HUES6 (cell line): Measurements from ENCODE around the gene MTA1.

ENCODE experiments used
- H3K27ac ChIP-seq: 2 replicates; pipeline ENCODE4 v1.7.0; 2013; ENCODE audit warnings: low read depth, mild to moderate bottlenecking, low read length, inconsistent platforms
- H3K27me3 ChIP-seq: 2 replicates; pipeline ENCODE4 v1.6.1; 2013; ENCODE audit warnings: low read length; ENCODE audit not compliant: control insufficient read depth, insufficient read depth
- H3K36me3 ChIP-seq: 2 replicates; pipeline ENCODE4 v1.6.1; 2013; ENCODE audit warnings: low read length; ENCODE audit not compliant: control insufficient read depth, insufficient read depth
- H3K4me1 ChIP-seq: 2 replicates; pipeline ENCODE4 v1.6.1; 2013; ENCODE audit warnings: low read length; ENCODE audit not compliant: control insufficient read depth, insufficient read depth
- H3K4me3 ChIP-seq: 2 replicates; pipeline ENCODE4 v1.5.1; 2013; ENCODE audit warnings: low read depth, low read length
- H3K9ac ChIP-seq: one replicate; pipeline ENCODE4 v1.6.1; 2013; ENCODE audit warnings: mild to moderate bottlenecking, low read length
- H3K9me3 ChIP-seq: 2 replicates; pipeline ENCODE4 v1.6.1; 2013; ENCODE audit warnings: low read depth, low read length; ENCODE audit not compliant: control insufficient read depth, insufficient read depth

MTA1 gene

DNA sequence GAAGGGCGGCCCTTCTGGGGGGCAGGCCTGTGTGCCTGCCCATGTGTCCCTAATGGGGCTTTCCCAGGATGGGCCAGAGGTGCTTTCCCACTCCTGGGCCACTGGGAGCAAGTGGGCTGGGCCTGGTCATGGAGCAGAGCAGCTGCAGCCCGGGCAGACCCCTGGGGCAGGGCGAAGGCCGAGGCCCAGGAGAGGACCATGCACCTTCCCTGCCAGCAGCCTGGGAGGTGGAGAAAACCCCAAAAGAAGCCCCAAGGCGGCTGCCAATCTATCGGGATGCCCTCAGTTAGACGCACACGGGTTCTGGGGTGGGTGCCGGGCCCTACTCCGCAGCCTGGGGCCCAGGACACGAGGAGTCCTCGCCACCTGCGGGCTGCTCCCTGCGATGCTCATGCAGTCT lies 38.9 kb downstream of the MTA1 start:
- Histone ChIP-seq H3K4me1 (no peaks in the 10 kb centered on the region), H3K9me3 (no peaks in the 10 kb centered on the region), H3K27ac (0 out of 2 replicates have a peak overlapping the region, but pooled peaks have one; percentile 30), H3K36me3 (peaks cover 80% of the 10 kb centered on the region), H3K27me3 (no peaks in the 10 kb centered on the region), H3K9ac (no peak overlapping the region), H3K4me3 (no peak overlapping the region)

DNA sequence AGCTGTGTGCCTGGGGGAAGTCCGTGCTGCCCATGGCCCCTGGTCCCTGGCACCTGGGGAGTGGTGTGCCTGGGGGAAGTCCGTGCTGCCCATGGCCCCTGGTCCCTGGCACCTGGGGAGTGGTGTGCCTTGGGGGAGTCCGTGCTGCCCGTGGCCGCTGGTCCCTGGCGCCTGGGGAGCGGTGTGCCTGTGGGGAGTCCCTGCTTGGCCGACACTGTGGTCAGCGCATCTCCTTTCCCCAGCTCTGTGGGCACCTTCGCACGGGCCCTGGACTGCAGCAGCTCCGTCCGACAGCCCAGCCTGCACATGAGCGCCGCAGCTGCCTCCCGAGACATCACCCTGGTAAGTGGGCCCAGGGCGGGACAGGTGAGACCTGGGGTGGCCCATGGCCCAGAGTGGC lies 40.5 kb downstream of the MTA1 start:
- H3K27ac ChIP-seq, result no peak overlapping the region
- H3K9me3 ChIP-seq, result no peaks in the 10 kb centered on the region
- H3K36me3 ChIP-seq, result peaks cover 80% of the 10 kb centered on the region
- H3K9ac ChIP-seq, result no peak overlapping the region
- H3K4me1 ChIP-seq, result peaks cover 6% of the 10 kb centered on the region; the same call in 1 of the 2 replicates
- H3K4me3 ChIP-seq, result no peak overlapping the region
- no peaks in the 10 kb centered on the region for H3K27me3 ChIP-seq

DNA sequence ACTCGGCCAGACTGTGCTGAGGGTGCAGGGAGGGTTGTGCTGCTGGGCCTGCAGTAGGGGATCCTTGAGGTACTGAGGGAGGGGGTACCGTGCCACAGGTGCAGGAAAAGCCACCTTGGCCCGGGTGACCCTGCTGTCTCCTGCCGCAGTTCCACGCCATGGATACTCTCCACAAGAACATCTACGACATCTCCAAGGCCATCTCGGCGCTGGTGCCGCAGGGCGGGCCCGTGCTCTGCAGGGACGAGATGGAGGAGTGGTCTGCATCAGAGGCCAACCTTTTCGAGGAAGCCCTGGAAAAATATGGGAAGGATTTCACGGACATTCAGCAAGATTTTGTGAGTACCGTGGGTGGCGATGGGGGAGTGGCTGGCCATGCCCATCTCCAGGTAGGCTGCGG lies 41.0 kb downstream of the MTA1 start:
- H3K27ac ChIP-seq, result no peak overlapping the region
- no peaks in the 10 kb centered on the region for H3K9me3 ChIP-seq
- peaks cover 80% of the 10 kb centered on the region for H3K36me3 ChIP-seq
- no peaks in the 10 kb centered on the region for H3K27me3 ChIP-seq
- H3K4me1 ChIP-seq, result peaks cover 11% of the 10 kb centered on the region; the same call in 1 of the 2 replicates
- no peak overlapping the region for H3K4me3 ChIP-seq
- no peak overlapping the region for H3K9ac ChIP-seq

DNA sequence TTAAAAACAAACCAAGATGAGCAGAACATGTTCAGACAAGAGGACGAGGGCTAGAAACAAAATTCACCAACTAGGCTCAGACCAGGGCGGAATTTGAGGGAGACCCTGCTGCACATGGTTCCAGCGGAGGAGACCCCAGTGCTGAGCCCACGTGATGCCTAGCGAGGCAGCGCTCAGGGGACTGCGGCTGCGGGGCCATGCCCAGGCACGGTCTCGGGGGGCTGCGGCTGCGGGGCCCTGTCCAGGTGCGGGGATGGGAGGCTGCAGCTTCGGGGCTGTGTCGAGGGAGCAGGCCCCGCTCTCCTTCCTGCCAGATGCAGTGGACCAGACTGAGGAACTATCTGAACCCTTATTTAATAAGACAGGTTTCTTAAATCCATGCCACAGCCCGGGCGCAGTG lies 42.3 kb downstream of the MTA1 start:
- H3K4me3 ChIP-seq, result no peak overlapping the region
- no peak overlapping the region for H3K9ac ChIP-seq
- no peaks in the 10 kb centered on the region for H3K27me3 ChIP-seq
- H3K4me1 ChIP-seq, result peaks cover 14% of the 10 kb centered on the region; the same call in 1 of the 2 replicates
- peaks cover 77% of the 10 kb centered on the region for H3K36me3 ChIP-seq
- no peaks in the 10 kb centered on the region for H3K9me3 ChIP-seq
- H3K27ac ChIP-seq, result peak overlapping the region; percentile 46; the same call in 1 of the 2 replicates

DNA sequence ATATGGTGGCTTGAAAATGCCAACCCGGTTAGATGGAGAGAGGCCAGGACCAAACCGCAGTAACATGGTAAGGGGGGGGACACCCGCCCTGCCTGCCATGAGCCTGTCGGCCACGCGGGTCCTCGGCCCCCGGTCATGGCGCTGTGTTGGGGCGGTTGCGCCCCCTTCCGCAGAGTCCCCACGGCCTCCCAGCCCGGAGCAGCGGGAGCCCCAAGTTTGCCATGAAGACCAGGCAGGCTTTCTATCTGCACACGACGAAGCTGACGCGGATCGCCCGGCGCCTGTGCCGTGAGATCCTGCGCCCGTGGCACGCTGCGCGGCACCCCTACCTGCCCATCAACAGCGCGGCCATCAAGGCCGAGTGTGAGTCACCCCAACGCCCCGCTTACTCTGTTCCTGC lies 44.9 kb downstream of the MTA1 start:
- Histone ChIP-seq H3K4me1 (peaks cover 14% of the 10 kb centered on the region; the same call in 1 of the 2 replicates), H3K27me3 (no peaks in the 10 kb centered on the region), H3K9me3 (no peaks in the 10 kb centered on the region), H3K27ac (no peak overlapping the region; the same call in 1 of the 2 replicates), H3K36me3 (peaks cover 88% of the 10 kb centered on the region), H3K4me3 (no peak overlapping the region), H3K9ac (no peak overlapping the region)

DNA sequence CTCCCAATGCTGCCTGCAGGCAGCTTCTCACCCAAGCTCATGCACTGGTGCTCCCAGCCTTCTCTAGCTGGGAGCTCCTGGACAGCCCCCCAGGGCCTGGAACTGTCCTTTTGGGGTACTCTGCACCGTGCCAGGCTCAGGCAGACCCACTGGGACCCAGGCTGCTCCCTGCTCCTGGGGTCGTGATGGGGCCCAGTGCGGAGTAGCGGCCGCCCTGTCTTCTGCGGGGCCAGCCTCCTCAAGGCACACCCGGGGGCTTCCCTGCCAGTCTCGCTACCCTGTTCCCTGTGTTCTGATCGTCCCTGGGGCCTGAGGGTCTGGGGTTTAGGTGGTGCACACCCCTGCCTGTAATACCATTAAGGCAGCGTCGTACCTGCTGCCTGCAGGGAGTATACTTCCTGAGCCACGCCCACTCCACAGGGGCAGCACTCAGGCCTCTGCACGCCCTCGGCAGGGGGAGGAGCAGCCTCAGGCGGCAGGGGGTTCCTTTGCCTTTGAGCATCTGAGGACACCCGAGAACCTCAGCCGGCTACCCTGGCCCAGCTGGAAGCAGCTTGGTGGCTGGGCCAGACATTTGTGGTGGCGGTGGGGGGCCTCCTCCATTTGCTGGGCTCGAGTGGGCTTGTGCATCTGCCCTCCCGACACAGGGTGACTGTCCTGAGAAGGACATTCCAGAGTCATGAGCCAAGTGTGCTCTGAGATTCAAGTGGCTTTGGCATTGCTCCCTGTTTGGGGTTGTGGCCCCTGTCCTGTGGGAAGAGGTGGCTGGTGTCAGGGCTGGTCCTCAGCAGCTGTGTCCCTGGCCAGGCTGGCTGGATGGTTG lies 45.8 kb downstream of the MTA1 start:
- H3K36me3 ChIP-seq, result peaks cover 89% of the 10 kb centered on the region

DNA sequence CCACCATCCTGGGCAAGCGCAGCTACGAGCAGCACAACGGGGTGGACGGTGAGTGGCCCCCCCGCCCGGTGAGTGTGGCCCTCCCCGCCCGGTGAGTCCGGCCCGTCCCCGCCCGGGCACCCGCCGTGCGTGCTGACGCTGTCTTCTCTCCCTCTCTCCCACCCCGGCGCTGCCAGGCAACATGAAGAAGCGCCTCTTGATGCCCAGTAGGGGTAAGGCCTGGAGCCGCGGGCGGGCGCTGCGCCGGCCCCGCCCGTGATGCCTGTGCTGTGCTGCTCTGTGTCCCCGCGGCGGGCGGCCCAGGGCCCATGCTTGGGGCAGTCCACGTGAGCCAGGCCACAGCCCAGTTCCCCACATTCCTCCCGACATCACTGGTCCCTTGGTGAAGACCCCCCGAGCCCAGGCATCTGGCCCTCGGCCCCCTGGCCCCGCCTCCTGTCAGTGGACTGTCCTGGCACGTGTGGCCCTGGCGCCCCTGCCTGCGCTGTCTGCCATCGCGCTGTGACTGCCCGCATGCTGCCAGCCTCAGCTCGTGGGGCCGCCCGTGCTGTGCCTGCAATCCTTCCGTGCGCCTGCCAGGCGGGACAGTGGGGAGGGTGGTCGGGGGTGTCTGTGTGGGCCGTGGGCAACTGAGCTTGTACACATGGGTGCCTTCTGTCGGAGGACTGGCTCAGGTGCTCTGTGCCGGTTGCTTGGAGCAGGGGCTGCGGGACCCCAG lies 47.1 kb downstream of the MTA1 start:
- Histone ChIP-seq H3K9ac (no peak overlapping the region), H3K4me3 (no peak overlapping the region), H3K9me3 (no peaks in the 10 kb centered on the region), H3K36me3 (peaks cover 76% of the 10 kb centered on the region), H3K4me1 (peaks cover 17% of the 10 kb centered on the region; the same call in 1 of the 2 replicates), H3K27me3 (no peaks in the 10 kb centered on the region), H3K27ac (no peak overlapping the region; the same call in 1 of the 2 replicates)

More for the DNA sequence above, 45.8 kb downstream of the MTA1 start:
- Histone ChIP-seq H3K4me3 (no peak overlapping the region), H3K27ac (peak overlapping the region; percentile 61), H3K9me3 (no peaks in the 10 kb centered on the region), H3K9ac (no peak overlapping the region), H3K4me1 (peaks cover 14% of the 10 kb centered on the region; the same call in 1 of the 2 replicates), H3K27me3 (no peaks in the 10 kb centered on the region)

DNA sequence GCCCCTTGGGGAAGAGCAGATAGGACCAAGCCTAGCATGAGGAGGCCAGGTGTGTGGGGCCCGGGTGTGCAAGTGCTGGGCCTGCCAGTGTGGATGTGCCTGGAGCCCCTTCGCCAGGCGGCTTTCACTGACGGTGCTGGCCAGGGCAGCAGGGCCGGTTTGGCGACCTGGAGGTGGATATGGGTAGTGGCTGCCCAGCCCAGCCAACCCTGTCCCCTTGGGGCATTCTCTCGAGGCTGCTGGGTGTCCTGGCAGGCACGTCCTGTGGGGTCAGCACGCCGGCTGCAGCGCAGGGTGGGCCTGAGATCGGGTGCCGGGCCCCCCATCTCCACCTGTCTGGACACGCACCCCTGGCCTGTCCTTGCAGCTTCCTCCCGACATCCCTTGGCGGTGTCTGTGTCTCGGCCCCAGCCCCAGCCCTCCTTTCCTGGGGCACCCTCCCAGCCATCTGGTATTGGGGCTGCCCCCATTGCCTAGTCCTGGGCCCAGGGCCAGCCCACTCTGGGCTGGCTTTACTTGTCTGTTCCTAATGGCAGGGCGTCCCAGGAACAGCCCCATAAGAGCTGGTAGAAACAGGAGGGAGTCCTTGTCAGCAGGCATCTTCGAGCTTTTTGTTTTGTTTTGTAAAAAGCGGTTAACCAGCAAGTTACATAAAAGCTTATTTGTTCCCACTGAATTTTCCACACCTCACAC lies 47.8 kb downstream of the MTA1 start:
- Histone ChIP-seq H3K27me3 (no peaks in the 10 kb centered on the region), H3K9me3 (no peaks in the 10 kb centered on the region), H3K4me3 (no peak overlapping the region), H3K4me1 (peaks cover 17% of the 10 kb centered on the region; the same call in 1 of the 2 replicates), H3K36me3 (peaks cover 70% of the 10 kb centered on the region), H3K27ac (no peak overlapping the region), H3K9ac (no peak overlapping the region)

DNA sequence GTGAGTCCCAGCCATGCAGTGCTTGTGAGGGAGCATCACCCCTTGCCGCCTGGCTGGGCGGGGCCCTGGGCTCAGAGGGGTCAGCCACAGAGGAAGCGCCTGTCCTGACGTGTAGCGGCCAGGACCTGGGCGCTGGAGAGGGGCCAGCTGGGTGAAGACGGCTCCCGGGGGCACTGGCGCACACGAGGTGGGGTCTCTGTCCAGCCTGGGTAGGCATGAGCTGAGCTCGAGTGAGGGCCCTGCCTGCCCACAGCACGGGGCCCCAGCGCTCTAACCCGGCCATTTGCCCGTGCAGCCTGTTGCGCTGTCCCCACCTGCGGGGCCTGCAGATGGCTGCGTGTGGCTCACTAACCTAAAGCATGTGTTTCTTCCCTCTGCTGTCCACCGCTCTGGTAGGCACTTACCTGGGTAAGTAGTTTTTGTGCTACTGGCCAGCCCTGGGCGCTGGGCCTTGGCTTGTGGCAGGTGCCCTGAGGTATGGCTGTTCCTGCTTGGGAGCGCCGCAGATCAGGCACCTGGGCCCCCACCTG lies 48.4 kb downstream of the MTA1 start:
- Histone ChIP-seq H3K27me3 (no peaks in the 10 kb centered on the region), H3K9ac (no peak overlapping the region), H3K36me3 (peaks cover 64% of the 10 kb centered on the region)

DNA sequence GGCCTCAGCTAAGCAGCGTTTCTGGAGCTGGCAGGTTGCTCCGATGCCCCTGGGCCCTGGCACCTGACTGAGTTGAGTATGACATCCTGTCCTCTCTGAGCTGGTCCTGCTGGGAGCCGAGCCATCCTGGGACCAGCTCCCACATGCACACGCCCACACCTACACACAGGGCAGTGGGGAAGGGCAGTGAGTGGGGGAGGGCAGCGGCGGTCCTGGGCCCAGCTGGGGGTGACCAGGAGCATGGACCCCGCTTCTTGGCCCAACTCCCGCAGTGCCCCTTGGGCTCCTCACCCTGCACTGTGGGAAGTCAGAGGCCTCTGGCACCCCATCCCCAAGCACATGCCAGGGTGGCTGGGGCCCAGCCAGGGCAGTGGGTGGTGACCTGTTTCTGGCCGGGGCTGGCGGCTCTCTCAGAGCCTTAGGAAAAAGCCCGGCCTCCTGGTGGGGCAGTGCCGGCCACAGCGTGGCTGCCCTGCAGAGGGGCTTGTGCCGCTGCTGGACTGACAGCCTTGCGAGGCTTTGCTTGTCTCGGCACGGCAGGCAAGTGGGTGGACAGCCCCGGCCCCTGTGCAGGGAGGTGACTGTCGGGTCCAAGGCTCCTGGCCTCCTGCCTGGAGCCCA lies 49.1 kb downstream of the MTA1 start:
- H3K9me3 ChIP-seq, result no peaks in the 10 kb centered on the region
- no peak overlapping the region for H3K9ac ChIP-seq
- H3K36me3 ChIP-seq, result peaks cover 56% of the 10 kb centered on the region
- peaks cover 22% of the 10 kb centered on the region for H3K4me1 ChIP-seq
- H3K27ac ChIP-seq, result no peak overlapping the region
- H3K4me3 ChIP-seq, result no peak overlapping the region
- no peaks in the 10 kb centered on the region for H3K27me3 ChIP-seq

More for the DNA sequence above, 48.4 kb downstream of the MTA1 start:
- H3K9me3 ChIP-seq, result no peaks in the 10 kb centered on the region
- peaks cover 17% of the 10 kb centered on the region; the same call in 1 of the 2 replicates for H3K4me1 ChIP-seq
- H3K27ac ChIP-seq, result no peak overlapping the region
- no peak overlapping the region for H3K4me3 ChIP-seq
